Posterior cingulate gyrus (tissue), 11 donors: ENCODE data around the gene XRCC5.

ENCODE experiments used
- DNase-seq, 10 donors: peaks; one replicate each; pipeline versions ENCODE4 v3.0.0 to v3.0.0-alpha.2; 2020 to 2021; ENCODE audit warnings: mixed read lengths in 3 of 10
- intact Hi-C: fragments of 100-400 bp; cut with DNase I; formaldehyde crosslinking; loops from one replicate; pipeline ENCODE4 v1.15.1; 2023

XRCC5 gene

DNA sequence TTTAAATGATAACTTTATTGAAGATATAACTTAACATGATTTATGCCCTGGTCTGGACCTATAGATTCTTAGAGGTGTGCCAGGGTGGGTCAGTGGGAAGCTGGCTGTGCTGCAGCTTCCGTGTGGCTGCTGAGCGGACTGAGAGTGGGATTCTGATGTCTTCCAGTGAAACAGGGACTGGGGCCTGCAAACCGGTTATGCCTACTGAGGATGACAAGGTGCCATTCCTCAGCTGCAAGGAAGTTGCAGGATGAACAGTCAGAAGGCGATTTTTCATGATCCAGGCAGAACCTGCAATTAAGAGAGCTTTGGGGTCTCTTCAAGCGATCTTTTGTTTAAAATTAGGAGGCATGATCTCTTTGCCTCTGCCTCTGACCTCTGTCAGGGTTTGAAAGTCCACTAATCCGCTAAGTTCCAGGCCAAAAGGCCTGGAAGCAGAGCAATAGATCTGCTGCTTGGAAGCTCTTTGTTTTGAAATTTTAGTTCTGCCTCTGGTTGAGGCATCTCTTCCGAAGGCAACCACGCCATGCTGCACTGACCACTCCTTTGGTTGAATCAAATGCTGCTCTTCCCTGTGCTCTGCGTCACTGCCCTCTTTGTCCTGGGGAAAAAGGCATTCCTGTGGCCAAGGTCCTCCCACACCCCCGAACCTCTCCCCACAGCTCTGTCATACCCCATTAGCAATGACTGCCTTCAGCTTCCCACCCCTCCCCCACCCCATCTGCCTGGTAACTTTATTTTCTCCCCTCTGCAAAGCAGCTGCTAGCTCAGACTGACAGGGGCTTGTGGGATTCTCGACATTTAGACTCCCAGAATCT is 25.5 kb upstream of the XRCC5 start:
- intact Hi-C loops, result loop anchor here (2.0 kb wide), 1 partner anchor 51 kb away; no protein-coding TSS in a partner anchor
- DNase-seq, result no peak

DNA sequence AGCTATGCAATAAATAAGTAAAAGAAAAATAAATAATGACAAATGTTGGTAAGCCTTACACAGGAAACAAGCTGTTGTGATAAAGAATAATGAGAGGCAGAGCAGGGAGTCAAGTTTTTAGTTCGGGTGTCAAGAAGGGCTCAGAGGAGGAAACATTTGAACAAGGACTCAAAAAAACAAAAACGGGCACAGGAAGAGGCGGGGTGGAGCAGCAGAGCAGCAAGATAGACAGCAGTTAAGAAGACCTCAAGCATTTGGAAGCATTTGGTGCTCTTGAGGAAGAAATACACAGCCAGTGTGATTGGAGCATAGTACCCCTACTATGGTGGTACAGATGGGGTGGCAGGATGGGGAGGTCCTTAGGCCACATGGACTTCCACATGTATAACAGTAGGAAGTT is 24.6 kb upstream of the XRCC5 start:
- intact Hi-C loops, result no loop called here
- no peak for DNase-seq

DNA sequence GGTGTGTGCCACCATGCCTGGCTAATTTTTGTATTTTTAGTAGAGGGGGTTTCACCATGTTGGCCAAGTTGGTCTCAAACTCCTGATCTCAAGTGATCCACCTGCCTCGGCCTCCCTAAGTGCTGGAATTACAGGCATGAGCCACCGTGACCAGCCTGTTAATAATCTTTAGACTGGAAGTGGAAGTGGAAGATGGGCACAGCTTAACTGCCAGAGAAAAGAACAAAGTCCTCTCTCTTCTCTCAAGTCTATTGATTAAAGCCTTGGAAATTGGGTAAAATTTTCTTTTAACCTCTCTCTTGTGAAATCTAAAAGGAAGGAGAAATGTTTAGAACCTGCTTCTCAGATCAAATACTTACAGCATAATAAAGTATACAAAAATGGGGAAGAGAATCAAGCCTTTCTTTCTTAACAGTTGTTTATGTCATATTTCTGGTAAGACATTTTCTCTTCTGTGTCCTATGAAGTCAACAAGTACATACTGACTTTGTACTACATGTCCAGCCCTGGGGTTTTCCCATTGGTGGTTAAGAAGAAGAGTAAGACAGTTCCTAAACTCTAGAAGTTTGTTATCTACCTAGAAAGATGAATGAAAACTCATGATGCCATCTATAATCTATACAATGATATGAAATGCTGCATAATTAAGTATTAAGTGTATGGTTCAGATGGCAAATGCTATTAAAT is 22.8 kb upstream of the XRCC5 start:
- intact Hi-C loops, result no loop called here

DNA sequence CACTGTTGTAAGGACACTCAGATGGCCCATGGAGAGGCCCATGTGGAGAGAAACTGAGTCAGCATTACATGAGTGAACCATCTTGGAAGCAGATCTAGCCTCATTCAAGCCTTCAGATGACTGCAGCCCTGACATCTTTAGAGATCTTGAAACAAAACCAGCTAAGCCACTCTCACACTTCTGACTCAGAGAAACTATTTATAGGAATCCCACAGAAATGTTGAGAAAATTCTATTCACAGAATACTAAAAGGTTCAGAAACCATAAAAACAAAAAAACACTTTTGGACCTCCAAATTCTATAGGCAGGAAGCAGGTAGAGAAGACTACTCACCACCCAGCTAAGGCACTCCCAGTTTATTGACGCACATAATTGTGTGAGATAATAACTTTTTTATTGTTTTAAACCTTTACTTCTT is 18.8 kb upstream of the XRCC5 start:
- no peak for DNase-seq
- intact Hi-C loops, result no loop called here

More for the DNA sequence above, 22.8 kb upstream of the XRCC5 start:
- DNase-seq, result no peak

DNA sequence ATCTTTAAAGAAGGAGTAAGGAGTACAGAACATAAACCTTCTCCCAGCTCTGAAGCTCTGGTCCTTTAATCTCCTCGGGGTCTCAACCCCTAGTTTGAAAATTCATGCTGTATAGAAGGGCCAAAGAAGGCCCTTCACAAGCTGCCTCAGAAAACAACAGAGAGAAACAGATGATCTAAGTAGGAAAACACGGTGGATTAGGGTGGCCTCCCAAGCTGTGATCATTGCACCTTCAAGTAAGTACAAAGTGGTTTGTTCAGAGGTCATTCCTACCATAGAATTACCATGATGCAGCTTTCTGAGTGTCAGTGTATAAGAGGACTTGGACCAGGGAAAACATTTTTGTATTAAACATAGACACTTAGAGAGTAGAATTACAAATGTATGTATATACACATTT is 16.5 kb upstream of the XRCC5 start:
- intact Hi-C loops, result no loop called here
- DNase-seq, result no peak

DNA sequence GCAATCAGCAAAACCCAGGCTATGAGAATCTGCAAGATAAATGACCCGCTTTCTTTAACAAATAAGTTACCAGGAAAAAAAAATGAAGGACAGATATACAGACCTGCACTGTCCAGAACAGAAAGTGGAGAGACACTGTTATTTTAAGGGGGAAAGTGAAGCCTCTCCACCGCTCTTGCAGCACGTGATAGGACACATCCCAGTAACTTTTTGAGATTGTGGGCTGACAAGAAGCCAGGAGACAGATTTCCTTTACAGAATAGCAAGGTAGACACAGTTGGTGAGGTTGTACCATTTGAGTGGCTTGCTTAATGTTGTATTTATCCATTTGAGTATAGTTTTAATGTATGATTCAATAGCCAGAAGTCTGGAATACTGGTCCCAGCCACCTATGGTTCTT is 14.4 kb upstream of the XRCC5 start:
- intact Hi-C loops, result no loop called here
- DNase-seq, result no peak

DNA sequence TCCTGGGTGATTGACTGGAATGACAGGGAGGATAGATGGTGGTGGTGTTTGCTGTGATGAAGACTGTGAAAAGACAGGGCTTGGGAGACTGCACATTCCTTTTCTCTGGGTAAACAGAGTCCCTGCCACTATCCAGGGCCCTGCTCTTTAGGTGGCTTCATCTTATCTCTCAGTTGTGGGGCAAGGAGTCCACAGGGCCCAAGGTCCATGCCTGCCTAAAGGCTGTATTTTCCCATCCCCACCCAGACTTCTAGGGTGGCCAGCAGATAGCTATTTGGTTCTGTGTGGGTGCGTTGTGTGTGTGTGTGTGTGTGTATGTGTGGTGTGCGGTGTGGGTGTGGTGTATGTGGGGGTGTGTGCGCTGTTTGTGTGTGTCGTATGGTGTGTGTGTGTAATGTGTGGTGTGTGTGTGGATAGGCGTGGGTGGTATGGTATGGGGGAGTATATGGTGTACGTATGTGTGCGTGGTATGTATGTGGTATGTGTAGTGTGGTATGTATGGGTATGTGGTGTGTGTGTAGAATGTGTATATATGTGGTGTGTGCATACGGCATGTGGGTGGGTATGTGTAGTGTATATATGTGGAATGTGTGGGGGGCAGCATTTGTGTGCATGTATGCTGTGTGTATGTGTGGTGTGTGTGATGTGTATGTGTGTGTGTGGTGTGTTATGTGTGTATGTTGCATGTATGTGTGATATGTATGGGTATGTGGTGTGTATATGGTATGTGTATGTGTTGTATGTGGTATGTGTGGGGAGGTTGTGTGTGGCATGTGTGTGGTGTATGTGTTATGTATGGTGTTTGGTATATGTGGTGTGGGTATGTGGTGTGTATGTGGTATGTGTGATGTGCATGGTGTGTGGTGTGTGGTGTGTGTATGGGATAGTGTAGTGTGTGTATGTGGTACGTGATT is 10.5 kb upstream of the XRCC5 start:
- DNase-seq, result no peak

DNA sequence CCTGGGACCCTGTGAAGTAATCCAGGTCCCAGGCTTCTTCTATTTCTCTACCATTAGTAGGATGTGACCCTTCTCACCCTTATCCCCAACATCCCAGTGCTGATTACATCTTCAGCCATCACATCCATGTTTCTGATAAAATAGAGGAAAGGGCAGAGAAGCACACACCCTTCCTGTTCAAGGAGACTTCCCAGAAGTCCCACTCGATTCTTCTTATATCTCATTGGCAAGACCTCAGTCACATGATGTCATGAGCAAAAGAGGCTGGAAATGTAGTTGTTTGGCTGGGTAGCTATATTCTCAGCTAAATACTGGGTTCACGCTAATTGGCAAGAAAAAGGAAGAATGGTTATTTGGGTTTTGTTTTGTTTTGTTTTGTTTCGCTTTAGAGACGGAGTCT is 8.0 kb upstream of the XRCC5 start:
- intact Hi-C loops, result no loop called here

More for the DNA sequence above, 10.5 kb upstream of the XRCC5 start:
- intact Hi-C loops, result no loop called here

DNA sequence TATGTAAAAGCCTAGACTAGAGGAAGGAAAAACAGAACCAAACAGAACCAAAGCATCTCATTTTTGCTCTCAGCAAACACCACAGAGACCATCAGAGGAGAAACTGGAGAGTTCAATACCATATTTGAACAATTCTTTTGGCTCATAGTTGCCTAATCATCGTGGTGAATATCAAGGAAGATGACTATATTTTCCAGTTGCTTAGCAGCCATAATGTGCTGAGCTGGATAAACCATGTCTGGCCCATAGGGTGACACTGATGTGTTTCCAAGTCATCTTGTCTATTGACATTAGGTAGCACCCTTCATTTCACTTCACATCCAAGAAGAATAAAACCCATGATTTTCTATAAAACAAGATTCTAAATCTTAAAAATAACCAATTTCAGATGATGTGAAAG is 5.9 kb upstream of the XRCC5 start:
- intact Hi-C loops, result no loop called here

More for the DNA sequence above, 8.0 kb upstream of the XRCC5 start:
- DNase-seq, result no peak

DNA sequence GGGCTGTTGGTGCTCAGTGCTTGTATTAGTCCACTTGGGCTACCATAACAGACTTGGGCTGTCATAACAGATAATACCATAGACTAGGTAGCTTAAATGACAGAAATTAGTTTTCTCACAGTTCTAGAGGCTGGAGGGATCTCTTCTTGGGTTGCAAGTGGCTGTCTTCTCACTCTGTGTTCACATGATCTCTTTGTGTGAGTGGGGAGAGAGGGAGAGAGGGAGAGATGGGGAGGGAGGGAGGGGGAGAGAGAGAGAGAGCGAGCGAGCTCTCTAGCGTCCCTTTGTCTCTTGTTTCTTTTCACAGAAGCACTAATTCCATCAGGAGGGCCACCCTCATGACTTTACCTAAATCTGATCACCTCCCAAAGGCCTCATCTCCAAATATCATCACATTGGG is 4.5 kb upstream of the XRCC5 start:
- intact Hi-C loops, result no loop called here
- DNase-seq, result no peak

More for the DNA sequence above, 5.9 kb upstream of the XRCC5 start:
- no peak for DNase-seq

DNA sequence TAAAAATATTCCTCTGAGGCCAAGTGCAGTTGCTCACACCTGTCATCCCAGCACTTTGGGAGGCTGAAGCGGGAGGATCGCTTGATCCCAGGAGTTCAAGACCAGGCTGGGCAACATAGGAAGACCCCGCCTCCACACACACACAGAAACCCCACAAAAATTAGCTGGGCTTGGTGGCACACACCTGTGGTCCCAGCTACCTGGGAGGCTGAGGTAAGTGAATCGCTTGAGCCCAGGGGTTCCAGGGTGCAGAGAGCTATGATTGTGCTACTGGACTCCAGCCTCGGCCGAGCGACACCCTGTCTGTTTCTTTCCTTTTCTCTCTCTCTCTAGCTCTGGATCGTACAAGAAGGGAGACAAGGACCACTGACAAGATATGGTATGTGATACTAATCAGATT is 1.8 kb upstream of the XRCC5 start:
- no peak for DNase-seq
- intact Hi-C loops, result no loop called here

DNA sequence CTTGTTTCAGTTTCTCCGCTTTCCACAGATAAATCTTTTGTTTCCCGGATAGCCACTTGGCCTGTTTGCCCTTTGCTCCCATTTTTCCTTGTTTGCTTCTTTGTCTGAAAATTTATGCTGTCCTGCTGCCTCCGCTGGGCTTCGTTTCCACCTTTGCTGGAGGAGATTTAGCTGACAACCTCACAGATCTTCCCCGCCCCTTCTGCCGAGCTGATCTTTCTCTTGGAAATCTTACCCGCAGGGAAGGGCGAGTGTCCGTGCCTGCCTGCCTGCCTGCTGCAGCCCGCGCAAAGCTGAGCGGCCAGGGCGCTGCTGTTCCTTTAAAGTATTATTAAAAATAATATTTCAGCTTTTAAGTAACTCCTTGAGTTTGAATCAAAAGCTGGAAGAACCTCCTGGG is 1.4 kb upstream of the XRCC5 start:
- intact Hi-C loops, result no loop called here

DNA sequence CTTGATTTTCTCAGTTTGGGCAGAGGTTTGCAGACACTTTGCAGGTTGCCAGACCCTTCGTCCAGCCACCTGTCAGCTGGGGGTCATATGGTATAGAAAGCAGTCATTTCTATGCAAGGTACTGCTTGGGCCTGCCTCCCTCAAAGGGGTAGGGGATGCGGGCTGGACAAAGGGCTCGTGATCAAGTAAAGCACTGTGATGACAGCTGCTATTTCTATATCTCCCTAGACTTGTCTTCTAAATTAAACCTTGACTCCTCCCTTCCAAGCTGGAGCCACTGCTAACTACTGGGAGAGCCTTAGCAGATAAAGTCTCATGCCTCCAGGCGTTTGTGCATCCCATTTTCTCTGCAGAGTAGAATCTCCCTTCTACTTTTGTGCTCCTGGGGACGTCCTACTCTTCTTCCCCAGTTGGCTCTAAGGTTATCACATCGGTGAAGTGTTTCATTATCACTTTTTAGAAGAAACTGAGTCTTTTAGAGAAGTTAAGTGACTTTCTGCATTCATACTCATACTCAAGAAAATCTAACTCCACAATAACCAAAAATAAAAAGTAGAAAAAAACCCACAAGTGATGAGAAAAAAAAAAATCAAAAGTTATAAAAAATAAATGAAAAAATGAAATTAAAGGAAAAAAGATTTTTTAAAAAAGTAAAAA is 710 bp upstream of the XRCC5 start:
- DNase-seq, result no peak
- intact Hi-C loops, result no loop called here

More for the DNA sequence above, 1.4 kb upstream of the XRCC5 start:
- no peak for DNase-seq

DNA sequence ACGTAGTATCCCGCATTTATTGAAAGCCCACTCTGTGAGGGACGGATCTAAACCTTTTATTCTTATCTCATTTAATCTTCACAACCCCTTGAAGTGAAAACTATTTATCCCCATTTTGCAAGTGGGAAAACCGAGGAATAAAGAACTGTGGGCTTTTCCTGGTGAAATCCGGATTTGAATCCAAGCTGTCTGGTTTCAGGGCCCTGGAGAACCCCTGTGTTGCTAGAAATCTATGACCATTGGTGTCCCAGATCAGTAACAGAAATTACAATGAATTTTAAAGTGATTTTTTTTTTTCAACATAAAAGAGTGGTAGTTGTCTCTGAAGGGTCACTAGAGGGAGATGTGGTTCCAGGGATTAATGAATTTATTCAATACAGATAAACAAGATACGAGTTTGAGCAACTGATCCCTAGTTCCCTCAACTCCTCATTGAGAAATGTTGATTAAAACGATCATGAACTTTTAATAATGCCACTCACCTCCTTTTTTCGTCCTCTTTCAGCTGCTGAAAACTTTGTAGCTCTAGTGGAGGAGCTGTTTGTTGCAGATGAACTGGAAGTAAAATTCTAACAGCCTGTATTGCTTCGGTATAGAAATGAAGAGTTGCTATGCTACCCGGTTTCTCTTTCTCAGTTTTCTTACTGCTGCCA is 940 bp downstream of the XRCC5 start:
- intact Hi-C loops, result loop anchor here (5.0 to 10.0 kb wide), 2 partner anchors 302 to 385 kb away; partner anchors contain the start of genes RPL37A and SMARCAL1
- DNase-seq, result no peak

DNA sequence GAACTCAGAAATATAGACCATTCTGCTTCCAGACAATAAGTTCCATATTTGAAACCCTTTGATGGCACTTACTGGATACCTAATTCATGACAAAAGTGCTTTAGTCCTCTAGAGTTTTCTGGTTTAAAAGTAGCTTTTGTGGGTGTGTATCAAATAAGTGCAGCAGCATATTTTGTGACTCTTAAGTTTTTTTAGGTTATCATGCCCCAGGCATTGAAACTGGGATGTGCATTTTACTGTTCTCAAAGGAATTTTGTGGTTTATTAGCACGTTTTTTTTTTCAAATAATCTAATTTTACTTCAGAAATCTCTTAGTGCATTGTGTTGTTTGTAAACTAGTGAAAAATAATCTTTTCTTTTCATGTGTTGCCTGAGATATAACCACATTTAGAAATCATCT is 1.5 kb downstream of the XRCC5 start:
- no peak for DNase-seq
- intact Hi-C loops, result loop anchor here (5.0 to 10.0 kb wide), 2 partner anchors 302 to 384 kb away; partner anchors contain the start of genes RPL37A and SMARCAL1

DNA sequence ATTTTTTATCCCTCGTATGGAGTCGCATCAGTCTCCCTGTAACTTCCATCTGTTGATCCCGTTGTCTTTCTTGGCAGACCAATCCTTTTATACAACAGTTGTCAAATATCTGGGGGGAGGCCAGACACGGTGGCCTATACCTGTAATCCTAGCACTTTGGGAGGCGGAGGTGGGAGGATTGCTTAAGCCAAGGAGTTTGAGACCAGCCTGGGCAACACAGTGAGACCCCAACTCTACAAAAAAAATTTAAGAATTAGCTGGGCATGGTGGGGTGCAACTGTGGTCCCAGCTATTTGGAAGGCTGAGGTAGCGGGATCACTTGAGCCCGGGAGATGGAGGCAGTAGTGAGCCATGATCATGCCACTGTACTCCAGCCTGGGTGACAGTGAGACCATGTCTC is 2.0 kb downstream of the XRCC5 start:
- DNase-seq, result no peak
- intact Hi-C loops, result loop anchor here (5.0 to 10.0 kb wide), 2 partner anchors 301 to 384 kb away; partner anchors contain the start of genes RPL37A and SMARCAL1

DNA sequence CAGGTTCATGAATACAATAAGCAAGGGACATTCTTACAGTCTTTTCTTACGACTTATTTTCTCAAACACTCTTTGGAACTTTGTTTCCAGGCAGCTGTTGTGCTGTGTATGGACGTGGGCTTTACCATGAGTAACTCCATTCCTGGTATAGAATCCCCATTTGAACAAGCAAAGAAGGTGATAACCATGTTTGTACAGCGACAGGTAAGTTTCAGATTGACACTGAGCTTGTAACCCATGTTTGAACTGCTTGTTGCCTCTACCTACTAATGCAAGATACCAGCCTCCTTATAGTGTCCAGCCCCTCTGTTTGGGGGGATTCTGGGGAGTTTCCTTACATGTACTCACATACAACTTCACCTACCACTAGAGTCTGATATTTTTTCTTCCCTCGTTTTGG is 3.8 kb downstream of the XRCC5 start:
- intact Hi-C loops, result loop anchor here (5.0 to 10.0 kb wide), 2 partner anchors 299 to 382 kb away; partner anchors contain the start of genes RPL37A and SMARCAL1

DNA sequence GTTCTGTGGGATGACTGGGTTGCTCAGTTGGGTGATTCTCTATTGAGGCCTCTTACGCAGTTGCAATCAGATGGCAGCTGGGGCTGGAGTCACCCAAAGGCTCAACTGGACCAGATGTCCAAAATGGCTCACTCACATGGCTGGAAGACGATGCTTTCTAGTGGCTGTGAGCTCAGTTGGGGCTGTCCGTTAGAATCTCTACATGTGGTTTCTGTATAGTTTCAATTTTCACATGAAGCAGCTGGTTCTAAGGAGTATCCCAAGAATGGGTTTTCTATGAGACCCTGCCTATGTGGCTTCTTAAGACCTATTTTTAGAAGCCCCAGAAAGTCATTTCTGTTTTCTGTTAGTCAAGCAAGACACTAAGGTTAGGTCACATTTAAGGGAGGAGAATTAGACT is 4.4 kb downstream of the XRCC5 start:
- no peak for DNase-seq
- intact Hi-C loops, result loop anchor here (5.0 to 10.0 kb wide), 2 partner anchors 299 to 381 kb away; partner anchors contain the start of genes RPL37A and SMARCAL1

More for the DNA sequence above, 3.8 kb downstream of the XRCC5 start:
- DNase-seq, result no peak

DNA sequence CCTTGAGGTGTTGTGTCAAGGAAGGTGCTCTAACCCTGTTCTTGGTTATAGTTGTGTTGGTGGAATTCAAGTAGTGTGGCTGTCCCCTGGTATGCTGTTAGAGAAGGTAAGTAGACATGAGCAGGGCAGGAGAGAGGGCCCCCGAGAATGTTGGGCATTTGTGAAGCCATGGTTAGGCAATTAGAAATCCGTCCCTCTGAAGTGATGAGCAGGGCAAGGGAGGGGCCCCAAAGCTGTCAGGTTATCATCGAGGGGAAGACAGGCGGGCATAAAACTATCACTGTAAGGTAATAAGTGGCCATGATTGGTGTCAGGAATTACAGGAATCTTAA is 5.2 kb downstream of the XRCC5 start:
- no peak for DNase-seq
- intact Hi-C loops, result loop anchor here (5.0 to 10.0 kb wide), 2 partner anchors 298 to 380 kb away; partner anchors contain the start of genes RPL37A and SMARCAL1
